Right lobe of liver (tissue), 6 donors: ENCODE results near the gene EHBP1L1. TPM values are rescaled to one million over a fixed set of nuclear protein-coding genes. Genes with fewer than 3 reads are reported as not detected.

ENCODE experiments used
- ATAC-seq, 4 donors: fragments of 200-7000 bp; cut with Tn5 transposase; one replicate each; pipeline ENCODE4 v1.9.1; 2020; ENCODE audit warnings: mild to moderate bottlenecking in 4 of 4, moderate library complexity in 4 of 4
- DNase-seq, 3 donors: peaks; one replicate each; pipeline ENCODE4 v3.0.0-alpha.2; 2020
- H3K27ac ChIP-seq, 3 donors: fragments of 200-600 bp; one replicate each; pipeline ENCODE4 v1.8.0; 2022
- H3K27me3 ChIP-seq, 2 donors: fragments of 200-600 bp; one replicate each; pipeline ENCODE4 v1.8.0; 2022
- H3K36me3 ChIP-seq, 4 donors: fragments of 200-600 bp; sonication (generic) in 1 of 4; one replicate each; pipeline versions ENCODE4 v1.5.1 to v1.8.0; 2017 to 2022; ENCODE audit warnings: control low read depth in 1 of 4
- H3K4me1 ChIP-seq, 4 donors: fragments of 200-600 bp; sonication (generic) in 1 of 4; one replicate each; pipeline versions ENCODE4 v1.5.1 to v1.8.0; 2017 to 2022; ENCODE audit warnings: control low read depth in 1 of 4
- H3K4me3 ChIP-seq, 3 donors: fragments of 200-600 bp; one replicate each; pipeline ENCODE4 v1.8.0; 2022
- H3K9me3 ChIP-seq, 4 donors: fragments of 200-600 bp; sonication (generic) in 1 of 4; one replicate each; pipeline versions ENCODE4 v1.5.1 to v1.8.0; 2017 to 2022; ENCODE audit warnings: control low read depth in 1 of 4
- POLR2A ChIP-seq: fragments of 450-650 bp; IDR thresholded peaks from one replicate; pipeline ENCODE4 v1.6.1; 2017; ENCODE audit warnings: antibody characterized with exemption, mild to moderate bottlenecking
- WGBS: methylation state at CpG from one replicate; pipeline ENCODE4 v1.1.6; 2018; ENCODE audit warnings: low coverage, low lambda C conversion rate; ENCODE audit not compliant: insufficient coverage; ENCODE audit errors: missing lambda C conversion rate; 5-methylcytosine and 5-hydroxymethylcytosine counted together
- intact Hi-C, 2 donors: fragments of 100-400 bp; cut with DNase I; formaldehyde crosslinking; loops; one replicate each; pipeline versions ENCODE4 v1.11.2 to v1.14.1; 2022
- microRNA-seq, 2 donors: library from miRNA; unstranded; fragments of <30 nt; microRNA quantifications; one replicate each; pipeline ENCODE4, GENCODE V29; 2019 to 2020
- small RNA-seq, 2 experiments: library from RNA; depleted of rRNA; stranded (forward); fragments of <200 nt; gene quantifications; one replicate each; pipeline ENCODE3, GENCODE V24; 2016
- total RNA-seq, 6 experiments: library from RNA; depleted of rRNA in 2 of 6; stranded (reverse); fragments of >200 nt in 2 of 6; fragmentation: NEBNext Ultra II Directional in 3 of 6; extraction: Animal tissue kit (Norgen Biotek cat#: 25700) in 3 of 6; gene quantifications; one replicate each; pipeline versions ENCODE4 v1.1.0 to v1.2.4, GENCODE V29; 2016 to 2023
- TF ChIP-seq, protein P1 (sequence below), 4 donors: fragments of 200-600 bp in 3 of 4; fragments of 450-650 bp in 1 of 4; IDR thresholded peaks; one replicate each; pipeline versions ENCODE4 v1.5.1 to v1.8.0; 2016 to 2022; ENCODE audit warnings: antibody characterized with exemption in 4 of 4, mild to moderate bottlenecking in 2 of 4
- donor health status: DM: no; HTN: yes; CAD: no.
- donor health status: DM: no; HTN: no; CAD: no.
- donor health status: DM: no; HTN: no; CAD: no.
- donor health status: DM: no; HTN: yes; CAD: no.
- donor health status: DM: no; HTN: yes; CAD: no.

EHBP1L1 gene
- total RNA-seq, 6 experiments from 2014 or later = 10.0 to 29.9 (median 13.7) TPM

DNA sequence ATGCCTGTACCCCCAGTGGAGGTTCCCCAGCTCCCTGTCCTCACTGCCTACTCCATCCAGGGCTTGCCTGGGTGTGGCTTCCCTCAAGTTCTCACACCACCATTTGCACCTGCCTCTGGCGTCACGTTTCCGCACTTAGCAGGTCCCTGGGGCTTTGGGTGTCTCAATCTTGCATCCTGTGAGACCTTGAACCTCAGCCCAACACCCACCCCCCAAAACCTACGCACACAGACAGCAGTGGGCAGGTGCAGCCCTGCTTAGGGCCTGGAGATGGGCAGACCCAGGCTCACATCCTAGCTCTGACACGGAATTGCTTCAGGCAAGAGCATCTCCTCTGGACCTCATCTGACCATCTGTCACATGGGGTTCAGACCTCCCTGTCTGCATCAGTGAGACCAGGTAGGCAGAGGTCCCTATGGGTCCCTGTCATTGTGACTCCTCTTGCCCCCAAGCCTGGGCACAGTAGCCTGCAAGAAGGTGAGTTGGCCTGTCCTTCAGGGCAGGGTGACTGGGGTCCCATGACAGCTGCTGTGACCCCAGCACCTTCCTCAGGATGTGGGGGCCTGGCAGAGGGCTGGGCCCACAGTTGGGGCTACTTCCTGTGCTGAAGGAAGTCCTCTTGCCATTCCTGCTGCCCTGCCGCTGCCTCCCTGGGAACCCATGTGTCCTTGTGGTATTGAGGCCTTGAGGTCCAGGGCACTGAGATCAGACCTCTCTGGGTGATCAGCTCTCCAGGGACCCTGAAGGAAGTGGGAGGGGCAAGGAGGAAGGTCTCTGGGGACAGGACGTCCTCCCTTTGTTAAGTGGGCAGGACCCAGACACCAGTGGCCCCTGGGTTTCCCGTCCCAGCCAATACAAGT is 64.0 kb downstream of the EHBP1L1 start:
- TF ChIP-seq, protein P1, sequence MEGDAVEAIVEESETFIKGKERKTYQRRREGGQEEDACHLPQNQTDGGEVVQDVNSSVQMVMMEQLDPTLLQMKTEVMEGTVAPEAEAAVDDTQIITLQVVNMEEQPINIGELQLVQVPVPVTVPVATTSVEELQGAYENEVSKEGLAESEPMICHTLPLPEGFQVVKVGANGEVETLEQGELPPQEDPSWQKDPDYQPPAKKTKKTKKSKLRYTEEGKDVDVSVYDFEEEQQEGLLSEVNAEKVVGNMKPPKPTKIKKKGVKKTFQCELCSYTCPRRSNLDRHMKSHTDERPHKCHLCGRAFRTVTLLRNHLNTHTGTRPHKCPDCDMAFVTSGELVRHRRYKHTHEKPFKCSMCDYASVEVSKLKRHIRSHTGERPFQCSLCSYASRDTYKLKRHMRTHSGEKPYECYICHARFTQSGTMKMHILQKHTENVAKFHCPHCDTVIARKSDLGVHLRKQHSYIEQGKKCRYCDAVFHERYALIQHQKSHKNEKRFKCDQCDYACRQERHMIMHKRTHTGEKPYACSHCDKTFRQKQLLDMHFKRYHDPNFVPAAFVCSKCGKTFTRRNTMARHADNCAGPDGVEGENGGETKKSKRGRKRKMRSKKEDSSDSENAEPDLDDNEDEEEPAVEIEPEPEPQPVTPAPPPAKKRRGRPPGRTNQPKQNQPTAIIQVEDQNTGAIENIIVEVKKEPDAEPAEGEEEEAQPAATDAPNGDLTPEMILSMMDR (IDR thresholded peaks at IDR 0.05) = no peak
- no peak for TF ChIP-seq POLR2A
- Histone ChIP-seq H3K9me3 (no peaks in the 10 kb centered on the region), H3K27ac (peak overlapping the region; percentile 56 to 85 (median 77)), H3K4me3 (peak overlapping the region in 2 of 3 donors; percentile 23 to 37), H3K27me3 (no peaks in the 10 kb centered on the region), H3K4me1 (peaks cover 0 to 21% (median 7%) of the 10 kb centered on the region in 4 donors), H3K36me3 (peaks cover 0 to 17% (median 7%) of the 10 kb centered on the region in 4 donors)
- intact Hi-C loops = no loop called here
- WGBS = 54% methylated on average over 3 of the region's 8 CpGs
- no peak for DNase-seq
- peak; percentile 5 to 52 (median 15) for ATAC-seq

DNA sequence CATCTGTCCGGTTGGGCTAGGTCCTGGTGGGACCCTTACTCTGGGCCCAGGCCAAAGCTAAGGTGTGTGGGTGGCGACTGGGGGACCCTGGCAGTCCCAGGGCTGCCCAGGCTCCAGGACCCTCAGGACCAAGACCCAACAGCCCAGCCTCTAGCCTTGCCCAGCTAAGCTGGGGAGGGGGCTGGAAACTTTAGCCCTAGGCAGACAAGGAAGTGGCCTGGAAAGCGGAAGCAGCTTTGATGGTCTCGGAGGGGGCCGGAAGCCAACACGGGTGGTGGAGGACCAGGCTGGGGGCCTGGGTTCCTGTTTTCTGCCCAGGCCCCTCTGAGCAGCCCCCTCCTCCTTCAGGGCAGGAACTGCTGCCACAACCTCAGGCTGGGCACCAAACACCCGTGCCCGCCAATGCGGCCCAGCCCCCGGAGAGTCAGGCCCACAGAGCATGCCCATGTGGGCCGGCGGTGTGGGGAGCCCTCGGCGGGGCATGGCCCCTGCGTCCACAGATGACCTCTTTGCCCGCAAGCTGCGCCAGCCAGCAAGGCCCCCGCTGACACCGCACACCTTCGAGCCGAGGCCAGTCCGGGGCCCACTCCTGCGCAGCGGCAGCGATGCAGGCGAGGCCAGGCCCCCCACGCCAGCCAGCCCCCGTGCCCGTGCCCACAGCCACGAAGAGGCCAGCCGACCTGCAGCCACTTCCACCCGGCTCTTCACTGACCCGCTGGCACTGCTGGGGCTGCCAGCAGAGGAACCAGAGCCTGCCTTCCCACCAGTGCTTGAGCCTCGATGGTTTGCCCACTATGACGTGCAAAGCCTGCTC is 64.8 kb downstream of the EHBP1L1 start:
- H3K9me3 ChIP-seq = no peaks in the 10 kb centered on the region
- H3K27ac ChIP-seq = peak overlapping the region; percentile 56 to 85 (median 77)
- peaks cover 0 to 21% (median 7%) of the 10 kb centered on the region in 4 donors for H3K4me1 ChIP-seq
- H3K36me3 ChIP-seq = peaks cover 0 to 9% (median 1%) of the 10 kb centered on the region in 4 donors
- H3K4me3 ChIP-seq = peak overlapping the region; percentile 9 to 37 (median 23)
- intact Hi-C loops = no loop called here
- DNase-seq (peak in 2 of 3 donors; percentile 66 to 76), ATAC-seq (peak; percentile 1 to 15 (median 4))
- WGBS = 20% methylated on average over 1 of the region's 35 CpGs
- H3K27me3 ChIP-seq = no peaks in the 10 kb centered on the region
- no peak for TF ChIP-seq POLR2A
- TF ChIP-seq, protein P1 (IDR thresholded peaks at IDR 0.05) = no peak

GRCh38 chr11:65641297-65642013 is 65.6 kb downstream of the EHBP1L1 start:
- Histone ChIP-seq H3K9me3 (no peaks in the 10 kb centered on the region), H3K4me1 (peaks cover 0 to 19% (median 7%) of the 10 kb centered on the region in 4 donors), H3K4me3 (peak overlapping the region; percentile 9 to 37 (median 23)), H3K27ac (peak overlapping the region; percentile 10 to 85 (median 77)), H3K27me3 (no peaks in the 10 kb centered on the region), H3K36me3 (peaks cover 0 to 2% (median under 1%) of the 10 kb centered on the region in 4 donors)
- 53% methylated on average over 2 of the region's 16 CpGs for WGBS
- ATAC-seq (no peak), DNase-seq (peak in 1 of 3 donors; percentile 55)
- TF ChIP-seq, protein P1 (IDR thresholded peaks at IDR 0.05) = no peak
- no peak for TF ChIP-seq POLR2A
- intact Hi-C loops = no loop called here

Small RNAs within 50 kb of the gene (microRNA-seq; reads per million reads assigned to microRNA genes)
- gene MIR4690 = 0 reads per million in 2 donors

Small RNAs within 50 kb of the gene (small RNA-seq; reads per million reads assigned to genes)
- gene AP001362.1 = 0 reads per million in 2 experiments
- gene MIR4690 = 0 reads per million in 2 experiments

Other genes with a start within 250 kb of the EHBP1L1 start
- 10 to 100 TPM; 11.1 to 21.7 (median 19.4) TPM for gene DPF2, start 242.2 kb upstream of the EHBP1L1 start, total RNA-seq
- under 1 TPM in 3 of 6 experiments, not detected in 3; 0.10 to 0.28 (median 0.20) TPM for gene TIGD3, start 221.3 kb upstream of the EHBP1L1 start, total RNA-seq
- 10 to 100 TPM in 4 of 6 experiments, 1 to 10 TPM in 2; 7.5 to 17.5 (median 12.1) TPM for gene SLC25A45, start 193.4 kb upstream of the EHBP1L1 start, total RNA-seq
- 10 to 100 TPM in 4 of 6 experiments, 1 to 10 TPM in 2; 7.7 to 17.1 (median 14.3) TPM for gene FRMD8, start 189.4 kb upstream of the EHBP1L1 start, total RNA-seq
- 1,000 to 10,000 TPM in 2 of 6 experiments, 100 to 1,000 TPM in 4; 202 to 1,225 (median 767) TPM for gene NEAT1, start 153.3 kb upstream of the EHBP1L1 start, total RNA-seq
- gene MALAT1, start 77.0 kb upstream of the EHBP1L1 start, total RNA-seq = 1,000 to 10,000 TPM; 2,716 to 5,163 (median 3,933) TPM
- 10 to 100 TPM; 51.3 to 82.3 (median 57.0) TPM for gene SCYL1, start 51.0 kb upstream of the EHBP1L1 start, total RNA-seq
- gene LTBP3, start 17.7 kb upstream of the EHBP1L1 start, total RNA-seq = 10 to 100 TPM; 26.6 to 94.1 (median 46.8) TPM
- 10 to 100 TPM; 11.6 to 43.2 (median 16.5) TPM for gene ZNRD2, start 5.6 kb upstream of the EHBP1L1 start, total RNA-seq
- gene FAM89B, start 3.5 kb upstream of the EHBP1L1 start, total RNA-seq = 10 to 100 TPM; 12.8 to 20.6 (median 14.6) TPM
- gene KCNK7, start 19.7 kb downstream of the EHBP1L1 start, total RNA-seq = under 1 TPM in 1 of 6 experiments, not detected in 5; 0.31 TPM
- 10 to 100 TPM; 48.3 to 67.1 (median 60.9) TPM for gene MAP3K11, start 38.2 kb downstream of the EHBP1L1 start, total RNA-seq
- 10 to 100 TPM; 11.2 to 32.9 (median 12.4) TPM for gene PCNX3, start 39.7 kb downstream of the EHBP1L1 start, total RNA-seq
- gene SIPA1, start 62.0 kb downstream of the EHBP1L1 start, total RNA-seq = 10 to 100 TPM; 21.1 to 34.1 (median 25.3) TPM
- 10 to 100 TPM; 27.8 to 51.1 (median 41.9) TPM for gene RELA, start 86.9 kb downstream of the EHBP1L1 start, total RNA-seq
- gene KAT5, start 136.2 kb downstream of the EHBP1L1 start, total RNA-seq = 10 to 100 TPM; 17.8 to 30.4 (median 24.0) TPM
- 10 to 100 TPM; 16.8 to 39.1 (median 26.1) TPM for gene RNASEH2C, start 144.7 kb downstream of the EHBP1L1 start, total RNA-seq
- 10 to 100 TPM in 3 of 6 experiments, 1 to 10 TPM in 3; 5.0 to 13.5 (median 9.7) TPM for gene AP5B1, start 204.9 kb downstream of the EHBP1L1 start, total RNA-seq
- gene OVOL1, start 211.0 kb downstream of the EHBP1L1 start, total RNA-seq = not detected